ENCODE data around the gene DLGAP1.
"Not testable (repeated sequence)": the region's sequence is repeated elsewhere in the genome, so short reads cannot be mapped to it uniquely, and the experiment has no call there.

GRCh38 chr18:3580523-3581025, 874.5 kb downstream of the DLGAP1 start:
- TF ChIP-seq ZC3H10 (CRISPR knock-in tag; IDR thresholded peaks at IDR 0.05); RARB (CRISPR knock-in tag; IDR thresholded peaks at IDR 0.05); ARNTL (CRISPR knock-in tag; IDR thresholded peaks at IDR 0.05; ENCODE audit: borderline replicate concordance, low read depth); PATZ1 (CRISPR knock-in tag; IDR thresholded peaks at IDR 0.05; ENCODE audit: borderline replicate concordance); SNAI2 (CRISPR knock-in tag; IDR thresholded peaks at IDR 0.05); ESRRG (CRISPR knock-in tag; IDR thresholded peaks at IDR 0.05); ZNF8 (CRISPR knock-in tag; IDR thresholded peaks at IDR 0.05); OSR1 (CRISPR knock-in tag; IDR thresholded peaks at IDR 0.05); ZNF70 (CRISPR knock-in tag; IDR thresholded peaks at IDR 0.05); PPARA (CRISPR knock-in tag; IDR thresholded peaks at IDR 0.05; ENCODE audit: borderline replicate concordance); CREB5 (CRISPR knock-in tag; IDR thresholded peaks at IDR 0.05; ENCODE audit: low read depth); TSHZ2 (CRISPR knock-in tag; IDR thresholded peaks at IDR 0.05); ZFP30 (CRISPR knock-in tag; IDR thresholded peaks at IDR 0.05): not testable (repeated sequence)

All from SK-N-SH treated with all-trans-retinoic acid at 6 μM for 48 hours (cell line).